ENCODE measurements around the gene C2orf42. TPM values are rescaled to one million over a fixed set of nuclear protein-coding genes. Genes with fewer than 3 reads are reported as not detected.
A peak's percentile ranks its signal among the peaks of the same experiment; 100 is the strongest.
"Not testable (repeated sequence)": the region's sequence is repeated elsewhere in the genome, so short reads cannot be mapped to it uniquely, and the experiment has no call there.

The C2orf42 gene
- total and polyA plus RNA-seq, 9 donors: 8.3 to 26.1 (median 21.4) TPM

GRCh38 chr2:70141902-70142589 lies 48.8 kb downstream of the C2orf42 start:
- Histone ChIP-seq H3K4me1 (ENCODE audit: insufficient read depth) (peaks cover 13% of the 10 kb centered on the region), H3K27ac (peak overlapping the region; percentile 100), H3K36me3 (no peaks in the 10 kb centered on the region), H3K4me3 (peak overlapping the region; percentile 73), H3K9me3 (no peaks in the 10 kb centered on the region), H3K27me3 (no peaks in the 10 kb centered on the region)
- intact Hi-C loops (cut with DNase I): loop anchor here (1.0 to 10.0 kb wide), 6 partner anchors 55 to 230 kb away; partner anchors contain the start of genes MXD1 (in 3 of the 4), PCBP1 (in 2 of the 4) and TIA1 (in 1 of the 4)
- WGBS, 3 donors: 1% methylated on average over 42 to 73 of the region's 73 CpGs
- peak in 1 of 5 donors; percentile 77 for DNase-seq
- no peak for TF ChIP-seq EP300 (IDR thresholded peaks at IDR 0.05)
- peak; percentile 95 for TF ChIP-seq POLR2A (IDR thresholded peaks at IDR 0.05)
- TF ChIP-seq CTCF (IDR thresholded peaks at IDR 0.05): peak in 1 of 3 donors; percentile 19

- intact Hi-C loops (cut with DNase I): loop anchor here in 3 of 4 donors (5.0 to 10.0 kb wide), 4 partner anchors 54 to 229 kb away; partner anchors contain the start of genes MXD1 (in 1 of the 3), PCBP1 (in 1 of the 3) and TIA1 (in 1 of the 3)
- peak; percentile 37 to 60 (median 59) for DNase-seq
- TF ChIP-seq CTCF (IDR thresholded peaks at IDR 0.05) (peak in 1 of 3 donors; percentile 16), POLR2A (IDR thresholded peaks at IDR 0.05) (no peak)
Observed at GRCh38 chr2:70141212-70141901, 49.5 kb downstream of the C2orf42 start.

GRCh38 chr2:70140791-70141211 lies 50.0 kb downstream of the C2orf42 start:
- Histone ChIP-seq H3K9me3 (no peaks in the 10 kb centered on the region), H3K36me3 (no peaks in the 10 kb centered on the region), H3K4me1 (ENCODE audit: insufficient read depth) (peaks cover 14% of the 10 kb centered on the region), H3K4me3 (no peak overlapping the region), H3K27me3 (no peaks in the 10 kb centered on the region), H3K27ac (peak overlapping the region; percentile 100)
- WGBS, 3 donors: 90 to 94% (median 91%) methylated on average over 5 of the region's 5 CpGs
- no peak for TF ChIP-seq POLR2A (IDR thresholded peaks at IDR 0.05)
- no peak for TF ChIP-seq EP300 (IDR thresholded peaks at IDR 0.05)
- no peak for TF ChIP-seq CTCF (IDR thresholded peaks at IDR 0.05)
- intact Hi-C loops (cut with DNase I): loop anchor here in 3 of 4 donors (5.0 to 10.0 kb wide), 4 partner anchors 54 to 228 kb away; partner anchors contain the start of genes MXD1 (in 1 of the 3), PCBP1 (in 1 of the 3) and TIA1 (in 1 of the 3)
- DNase-seq: no peak

More at GRCh38 chr2:70141212-70141901, 49.5 kb downstream of the C2orf42 start:
- H3K9me3 ChIP-seq: no peaks in the 10 kb centered on the region
- H3K4me3 ChIP-seq: peak overlapping the region; percentile 73
- H3K36me3 ChIP-seq: no peaks in the 10 kb centered on the region
- no peaks in the 10 kb centered on the region for H3K27me3 ChIP-seq
- peaks cover 13% of the 10 kb centered on the region for H3K4me1 ChIP-seq (ENCODE audit: insufficient read depth)
- peak overlapping the region; percentile 100 for H3K27ac ChIP-seq
- 56 to 62% (median 61%) methylated on average over 14 of the region's 14 CpGs for WGBS, 3 donors

- peak in 1 of 5 donors; percentile 14 for DNase-seq
- H3K4me3 ChIP-seq; H3K9me3 ChIP-seq; H3K27me3 ChIP-seq; H3K4me1 ChIP-seq (ENCODE audit: insufficient read depth); intact Hi-C loops (cut with DNase I); H3K36me3 ChIP-seq: not testable (repeated sequence)
- 90 to 93% (median 92%) methylated on average over 10 of the region's 10 CpGs for WGBS, 3 donors
- peak overlapping the region; percentile 42 to 86 for H3K27ac ChIP-seq
Observed at GRCh38 chr2:70134323-70134983, 56.4 kb downstream of the C2orf42 start.
